Testis (tissue), 2 donors: ENCODE measurements around the gene COL26A1.

ENCODE experiments used
- POLR2A ChIP-seq: fragments of 450-650 bp; IDR thresholded peaks from one replicate; pipeline ENCODE4 v1.6.1; 2017; ENCODE audit warnings: antibody characterized with exemption, mild to moderate bottlenecking, moderate library complexity
- TF ChIP-seq, protein P1 (sequence below), 3 experiments: fragments of 450-650 bp in 2 of 3; fragments of 200-600 bp in 1 of 3; sonication (generic) in 1 of 3; IDR thresholded peaks; one replicate each; pipeline ENCODE4 v1.5.1; 2016 to 2019; ENCODE audit warnings: antibody characterized with exemption in 3 of 3, mild to moderate bottlenecking in 2 of 3, moderate library complexity in 1 of 3

DNA sequence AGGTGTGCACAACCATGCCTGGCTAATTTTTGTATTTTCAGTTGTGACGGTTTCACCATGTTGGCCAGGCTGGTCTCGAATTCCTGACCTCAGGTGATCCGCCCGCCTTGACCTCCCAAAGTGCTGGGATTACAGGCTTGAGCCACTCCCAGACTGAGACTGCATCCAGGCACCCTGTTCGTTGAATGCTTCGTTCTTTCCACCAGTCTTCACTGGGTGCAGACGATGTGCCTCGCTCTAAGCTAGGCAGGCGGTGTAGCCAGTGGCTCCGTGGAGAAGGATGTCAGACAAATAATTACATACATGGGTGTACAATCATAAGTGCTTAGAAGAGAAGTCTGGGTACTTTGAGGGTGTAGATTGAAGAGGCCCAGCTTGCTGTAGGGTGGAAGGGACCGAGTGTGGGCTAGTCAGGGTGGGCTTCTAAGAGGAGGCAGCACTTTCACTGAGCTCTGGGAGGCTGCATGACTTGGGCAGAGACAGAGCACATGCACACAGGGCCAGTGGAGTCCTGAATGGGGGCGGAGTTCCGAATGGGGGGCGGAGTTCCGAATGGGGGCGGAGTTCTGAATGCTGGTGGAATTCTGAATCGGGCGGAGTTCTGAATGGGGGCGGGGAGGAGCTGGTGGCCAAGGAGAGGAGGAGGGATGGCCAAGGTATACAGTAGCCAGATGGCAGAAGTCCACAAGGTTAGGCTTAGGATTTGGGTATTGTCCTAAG is 74.3 kb downstream of the COL26A1 start:
- TF ChIP-seq, protein P1, sequence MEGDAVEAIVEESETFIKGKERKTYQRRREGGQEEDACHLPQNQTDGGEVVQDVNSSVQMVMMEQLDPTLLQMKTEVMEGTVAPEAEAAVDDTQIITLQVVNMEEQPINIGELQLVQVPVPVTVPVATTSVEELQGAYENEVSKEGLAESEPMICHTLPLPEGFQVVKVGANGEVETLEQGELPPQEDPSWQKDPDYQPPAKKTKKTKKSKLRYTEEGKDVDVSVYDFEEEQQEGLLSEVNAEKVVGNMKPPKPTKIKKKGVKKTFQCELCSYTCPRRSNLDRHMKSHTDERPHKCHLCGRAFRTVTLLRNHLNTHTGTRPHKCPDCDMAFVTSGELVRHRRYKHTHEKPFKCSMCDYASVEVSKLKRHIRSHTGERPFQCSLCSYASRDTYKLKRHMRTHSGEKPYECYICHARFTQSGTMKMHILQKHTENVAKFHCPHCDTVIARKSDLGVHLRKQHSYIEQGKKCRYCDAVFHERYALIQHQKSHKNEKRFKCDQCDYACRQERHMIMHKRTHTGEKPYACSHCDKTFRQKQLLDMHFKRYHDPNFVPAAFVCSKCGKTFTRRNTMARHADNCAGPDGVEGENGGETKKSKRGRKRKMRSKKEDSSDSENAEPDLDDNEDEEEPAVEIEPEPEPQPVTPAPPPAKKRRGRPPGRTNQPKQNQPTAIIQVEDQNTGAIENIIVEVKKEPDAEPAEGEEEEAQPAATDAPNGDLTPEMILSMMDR (IDR thresholded peaks at IDR 0.05), result no peak
- no peak for TF ChIP-seq POLR2A
